Stimulated activated CD4-positive, alpha-beta T cell treated with anti-CD3 and anti-CD28 coated beads, Interleukin-4, amount 100 ng/mL, for 1 hour (primary cell): ENCODE results near the gene CHN2.

Experiments
- DNase-seq: peaks from one replicate; pipeline ENCODE4 v3.0.0-alpha.2; 2020

CHN2 gene

GRCh38 chr7:29288181-29289091 is 93.9 kb downstream of the CHN2 start:
- DNase-seq: no peak

- no peak for DNase-seq
These were observed 94.8 kb downstream of the CHN2 start for GRCh38 chr7:29289156-29290021.

DNA sequence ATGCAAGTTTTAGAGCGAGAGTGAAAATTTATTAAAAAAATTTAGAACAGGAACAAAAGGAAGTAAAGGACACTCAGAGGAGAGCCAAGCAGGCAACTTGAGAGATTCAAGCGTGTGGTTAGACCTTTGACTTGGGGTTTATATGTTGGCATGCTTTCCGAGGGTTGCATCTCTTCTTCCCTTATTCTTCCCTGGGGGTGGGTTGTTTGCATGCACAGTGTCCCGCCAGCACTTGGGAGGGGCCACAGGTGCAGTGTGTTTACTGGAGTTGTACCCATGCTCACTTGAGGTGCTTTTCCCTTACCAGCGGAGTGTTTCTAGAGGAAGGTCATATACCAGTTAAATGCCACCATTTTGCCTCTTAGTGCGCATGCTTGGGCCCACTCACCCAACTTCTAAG is 96.3 kb downstream of the CHN2 start:
- no peak for DNase-seq

GRCh38 chr7:29291723-29292618 is 97.4 kb downstream of the CHN2 start:
- no peak for DNase-seq

GRCh38 chr7:29292886-29293658 is 98.5 kb downstream of the CHN2 start:
- no peak for DNase-seq

DNA sequence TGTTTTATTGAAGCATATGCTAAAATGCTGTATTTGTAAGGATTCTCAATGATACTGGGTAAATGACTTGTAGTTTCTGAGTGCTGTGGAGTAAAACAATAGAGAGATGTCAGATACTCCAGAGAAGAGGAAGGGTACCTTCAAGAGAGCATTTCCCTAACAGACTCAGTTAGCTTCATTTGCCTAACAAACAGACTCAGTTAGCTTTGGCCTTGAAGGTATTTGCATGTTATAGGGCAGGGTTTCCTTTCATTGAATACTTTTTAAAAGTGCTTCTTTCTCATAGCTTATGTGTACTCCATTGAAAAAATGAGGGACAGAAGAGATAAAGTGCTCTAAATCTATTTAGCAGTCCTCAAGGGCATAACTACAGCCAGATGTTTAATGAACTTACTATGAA is 101.8 kb downstream of the CHN2 start:
- no peak for DNase-seq

DNA sequence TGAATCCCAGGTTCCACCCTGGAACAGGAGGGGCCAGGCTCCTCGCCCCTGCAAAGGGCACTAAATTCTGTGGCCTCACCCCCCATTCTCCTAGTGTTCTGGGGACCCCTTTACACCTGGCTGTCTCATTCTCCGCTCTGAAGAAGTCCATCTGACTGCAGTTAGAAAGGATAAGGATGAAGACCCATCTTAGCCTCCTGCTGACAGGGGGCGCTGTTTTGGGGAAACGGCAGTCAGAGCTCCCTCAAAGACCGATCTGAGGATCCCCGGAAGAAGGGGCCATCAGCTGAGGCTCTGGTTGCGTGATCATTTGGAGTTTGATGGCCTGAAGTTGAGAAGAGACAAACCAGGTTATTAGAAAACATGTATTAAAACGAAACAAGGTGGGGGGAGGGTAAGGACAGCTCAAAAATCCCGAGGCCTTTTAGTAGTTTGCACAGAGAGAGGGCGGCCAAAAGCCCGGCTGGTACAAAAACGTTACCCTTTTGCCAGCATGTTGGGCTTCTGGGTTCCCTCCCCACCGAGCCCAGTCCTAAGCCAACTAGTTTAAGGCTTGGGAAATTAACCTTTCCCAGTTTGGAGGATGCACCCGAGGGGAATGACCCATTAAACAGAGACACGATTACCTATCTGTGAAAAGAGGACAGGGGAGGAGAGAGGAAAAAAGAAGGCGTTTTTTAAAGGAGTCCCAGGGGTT is 102.8 kb downstream of the CHN2 start:
- DNase-seq: no peak

DNA sequence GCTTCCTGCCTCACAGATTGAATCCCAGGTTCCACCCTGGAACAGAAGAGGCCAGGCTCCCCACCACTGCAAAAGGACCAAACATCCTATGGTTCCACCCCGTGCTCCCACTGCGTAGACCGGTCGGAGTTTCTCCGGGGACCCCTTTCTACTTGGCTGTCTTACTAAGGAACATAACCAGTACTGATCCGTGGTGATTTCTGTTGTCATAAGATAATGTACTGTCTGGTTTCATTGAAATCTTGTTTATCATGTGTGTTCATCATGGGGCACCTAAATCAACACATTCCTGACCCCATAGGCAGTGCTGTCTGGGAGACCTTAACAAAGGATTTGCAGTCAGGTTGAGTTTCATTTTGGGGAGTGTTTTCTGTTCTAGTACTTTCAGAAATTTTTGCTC is 104.5 kb downstream of the CHN2 start:
- DNase-seq: no peak

- no peak for DNase-seq
These were observed 105.5 kb downstream of the CHN2 start for GRCh38 chr7:29300026-29300480.

- DNase-seq: no peak
These were observed 106.1 kb downstream of the CHN2 start for GRCh38 chr7:29300649-29301048.

DNA sequence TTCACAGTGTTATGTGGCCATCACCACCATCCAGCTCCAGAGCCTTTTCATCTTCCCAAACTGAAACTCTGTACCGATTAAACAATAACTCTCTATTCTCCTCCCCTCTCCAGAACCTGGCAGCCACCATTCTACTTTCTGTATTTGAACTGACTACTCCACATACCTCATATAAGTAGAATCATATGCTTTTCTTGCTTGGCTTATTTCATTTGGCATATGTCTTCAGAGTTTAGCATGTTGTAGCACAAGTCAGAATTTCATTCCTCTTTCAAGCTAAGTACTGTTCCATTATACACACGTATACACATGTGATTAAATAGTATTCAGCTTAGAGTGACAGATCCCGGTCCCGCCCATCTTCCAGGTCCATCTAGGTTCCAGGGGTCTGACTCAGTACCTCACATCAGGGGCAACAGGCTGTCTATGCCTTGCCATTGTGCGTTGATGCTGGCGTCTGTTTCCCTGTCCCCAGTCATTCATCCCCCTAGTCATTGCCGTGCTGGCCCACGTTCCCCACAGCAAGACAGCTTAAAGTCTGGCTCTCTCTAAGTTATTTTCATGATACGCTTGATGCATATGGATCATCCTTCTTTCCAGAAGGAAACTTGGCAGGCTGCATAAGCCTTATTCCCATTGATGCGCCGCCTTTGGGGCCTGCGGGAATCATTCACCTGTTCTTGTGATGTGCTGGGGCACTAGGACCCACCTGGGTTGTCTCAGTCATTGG is 108.3 kb downstream of the CHN2 start:
- DNase-seq: no peak

DNA sequence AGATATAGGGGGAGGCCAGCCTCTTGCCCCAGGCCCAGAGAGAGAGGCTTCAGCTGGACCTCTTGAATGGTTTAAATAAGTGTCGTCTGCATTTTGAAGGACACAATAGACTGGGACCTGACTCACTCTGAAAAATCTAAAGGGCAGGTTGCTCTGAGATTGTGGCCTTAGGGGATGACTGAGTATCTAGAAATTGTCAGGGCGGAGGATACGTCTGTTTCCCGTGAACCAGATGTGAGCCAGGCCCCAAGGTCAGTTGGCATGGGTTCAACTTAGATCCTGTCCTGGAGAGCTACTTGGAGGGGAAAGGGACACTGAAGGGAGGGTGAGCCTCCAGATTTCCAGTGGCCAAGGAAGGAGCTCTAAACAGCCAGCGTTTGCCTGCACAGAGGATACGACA is 110.2 kb downstream of the CHN2 start:
- DNase-seq: no peak

GRCh38 chr7:29306319-29306991 is 111.9 kb downstream of the CHN2 start:
- DNase-seq: no peak

DNA sequence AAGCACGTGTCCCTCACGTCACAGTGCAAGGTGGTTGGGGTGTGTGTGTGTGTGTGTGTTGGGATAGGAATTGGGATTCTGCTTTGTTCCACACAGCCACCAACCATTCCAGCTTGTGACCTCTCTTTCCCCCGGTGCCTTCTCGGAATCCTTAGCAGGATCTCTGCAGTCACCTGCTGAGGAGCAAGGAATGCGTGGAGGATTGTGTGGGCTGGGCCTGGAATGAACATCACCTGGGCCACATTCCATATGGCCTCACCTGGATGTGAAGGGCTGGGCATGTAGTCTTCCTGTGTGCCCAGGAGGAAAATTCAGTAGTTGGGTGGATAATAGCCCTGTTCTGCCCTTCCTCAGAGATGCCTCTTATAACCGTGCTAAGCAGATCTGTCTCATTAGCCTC is 113.8 kb downstream of the CHN2 start:
- DNase-seq: no peak

DNA sequence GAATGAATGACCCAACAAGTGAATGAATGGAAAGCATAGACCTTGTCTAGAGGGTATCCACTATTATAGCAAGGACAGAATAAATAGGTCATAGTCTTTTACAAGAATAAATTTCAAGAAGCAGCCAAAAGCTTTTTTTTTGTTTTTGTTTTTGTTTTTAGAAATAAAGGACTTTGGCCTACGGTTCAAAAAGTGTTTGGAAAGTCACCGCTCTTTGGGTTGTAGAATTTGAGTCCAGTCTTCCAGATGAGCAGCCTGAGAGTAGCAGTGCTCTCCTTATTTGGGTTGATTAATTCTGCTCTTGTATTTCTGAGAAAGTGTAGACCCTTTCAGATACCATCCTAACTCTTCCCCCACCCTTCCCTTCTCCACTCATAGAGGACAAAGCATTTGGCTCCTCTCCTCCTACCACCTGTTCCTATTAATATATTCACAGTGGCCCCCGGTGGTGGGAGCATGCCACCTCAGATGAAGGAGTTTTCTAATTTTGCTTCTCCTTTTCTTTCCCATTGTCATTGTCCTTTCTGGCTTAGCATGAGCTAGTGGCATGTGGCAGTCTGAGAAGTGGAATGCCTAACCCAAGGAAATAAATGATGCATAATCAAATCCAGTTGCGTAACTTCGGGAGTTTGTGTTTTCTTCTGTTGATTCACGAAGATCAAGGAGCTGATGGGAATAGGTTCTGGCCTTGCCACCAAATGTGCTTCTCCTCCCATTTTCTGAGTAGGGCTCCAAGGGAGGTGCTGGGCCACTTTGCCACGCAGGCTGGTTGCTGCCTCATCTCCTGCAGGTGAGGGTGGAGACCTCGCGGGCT is 114.7 kb downstream of the CHN2 start:
- no peak for DNase-seq

- no peak for DNase-seq
These were observed 116.0 kb downstream of the CHN2 start for GRCh38 chr7:29310625-29311024.

DNA sequence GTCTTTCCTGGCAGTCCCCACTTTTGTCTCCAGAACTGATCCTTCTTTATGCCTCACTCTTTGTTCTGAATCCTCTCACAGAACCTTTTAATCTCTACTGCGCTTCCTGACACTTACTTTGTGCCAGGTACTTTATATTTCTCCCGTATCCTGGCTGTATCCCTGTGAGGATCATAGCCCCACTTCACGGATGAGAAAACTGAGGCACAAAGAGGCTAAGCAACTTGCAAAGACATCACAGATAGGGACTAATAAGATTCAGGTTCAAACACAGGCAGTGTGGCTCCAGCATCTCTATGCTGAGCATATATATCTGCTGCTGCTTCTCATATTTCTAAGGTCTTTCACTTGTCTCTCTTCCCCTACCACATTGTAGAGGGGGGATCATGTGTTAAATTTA is 116.7 kb downstream of the CHN2 start:
- no peak for DNase-seq

- DNase-seq: no peak
These were observed 119.6 kb downstream of the CHN2 start for GRCh38 chr7:29314148-29314547.
